Endometrial microvascular endothelial cells (primary cell): ENCODE results near the gene KATNB1. TPM values are rescaled to one million over a fixed set of nuclear protein-coding genes. Genes with fewer than 3 reads are reported as not detected.
"Not testable (repeated sequence)": the region's sequence is repeated elsewhere in the genome, so short reads cannot be mapped to it uniquely, and the experiment has no call there.

ENCODE experiments used
- in situ Hi-C: cut with HindIII; loops from 2 replicates; pipeline ENCODE4 v1.10.0; 2017; ENCODE audit warnings: low sequenced_read_pairs, low pct_unique_long_range_greater_than_20kb; ENCODE audit errors: inconsistent ontology term
- total RNA-seq: library from RNA; depleted of rRNA; stranded (reverse); fragments of >200 nt; gene quantifications from one replicate; pipeline ENCODE4 v1.2.3, GENCODE V29; 2015; ENCODE audit errors: inconsistent ontology term

KATNB1 gene
- total RNA-seq, 1 donor from 2014 or later: 43.4 TPM

GRCh38 chr16:57779836-57780235, 44.3 kb downstream of the KATNB1 start:
- in situ Hi-C loops: not testable (repeated sequence)

DNA sequence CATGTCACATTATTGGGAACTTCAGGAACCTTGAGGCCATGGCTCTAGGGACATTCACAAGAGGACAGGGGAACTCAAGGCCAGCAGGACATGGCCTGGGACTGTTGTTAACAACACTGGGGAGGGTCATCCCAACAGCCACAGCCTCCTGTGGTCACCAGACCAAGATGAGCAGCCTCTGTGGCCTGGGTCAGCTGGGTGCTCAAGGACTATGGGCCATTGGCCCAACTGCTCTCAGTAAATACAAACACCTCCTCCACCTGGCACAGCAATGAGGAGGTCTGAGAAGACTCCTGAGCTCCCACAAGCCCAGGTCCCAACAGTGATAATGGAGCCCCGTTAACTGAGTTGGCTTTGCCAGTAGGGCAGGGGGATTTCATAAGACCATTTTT, 45.8 kb downstream of the KATNB1 start:
- in situ Hi-C loops: no loop called here

- in situ Hi-C loops: no loop called here
Observed at GRCh38 chr16:57781741-57782606, 46.4 kb downstream of the KATNB1 start.

GRCh38 chr16:57782607-57783055, 47.1 kb downstream of the KATNB1 start:
- in situ Hi-C loops: not testable (repeated sequence)

- in situ Hi-C loops: no loop called here
Observed at GRCh38 chr16:57783116-57783515, 47.5 kb downstream of the KATNB1 start.

DNA sequence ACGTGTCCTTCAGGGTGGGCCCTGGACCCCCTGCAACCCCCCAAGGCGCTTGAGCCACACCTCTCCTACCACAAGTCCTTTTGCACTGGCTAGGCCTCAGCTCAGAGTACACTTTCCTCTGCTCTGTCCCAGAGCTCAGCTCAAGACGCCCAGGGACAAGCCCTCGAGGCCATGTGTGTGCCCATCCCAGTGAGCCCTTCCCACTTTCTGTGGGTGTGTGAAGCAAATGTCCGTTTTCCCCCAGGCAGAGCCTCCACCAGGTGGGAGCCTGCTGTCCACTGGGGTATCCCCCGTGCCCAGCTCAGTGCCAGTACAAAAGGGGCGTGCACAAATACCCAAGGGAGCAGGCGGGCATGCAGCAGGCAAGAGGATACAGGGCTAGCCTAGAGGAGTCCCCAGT, 48.3 kb downstream of the KATNB1 start:
- in situ Hi-C loops: no loop called here

DNA sequence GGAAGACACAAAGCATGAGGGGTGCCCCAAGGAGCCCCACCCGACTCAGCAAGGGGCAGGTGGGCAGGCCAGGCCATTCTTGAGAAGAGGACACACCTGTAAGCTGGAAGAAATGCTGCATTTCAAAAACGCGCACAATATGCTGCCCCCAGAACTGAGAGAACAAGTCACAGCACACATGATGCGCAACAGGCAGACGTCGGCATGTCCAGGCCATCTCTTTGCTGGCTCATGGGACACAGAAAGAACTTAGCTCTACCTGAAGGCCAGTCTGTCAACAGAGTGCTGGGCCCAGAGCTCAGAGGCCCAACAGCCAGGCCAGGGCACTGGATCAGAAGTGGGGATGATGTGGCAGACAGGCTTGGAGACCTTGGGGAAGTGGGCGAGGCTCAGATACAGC, 48.8 kb downstream of the KATNB1 start:
- in situ Hi-C loops: no loop called here

DNA sequence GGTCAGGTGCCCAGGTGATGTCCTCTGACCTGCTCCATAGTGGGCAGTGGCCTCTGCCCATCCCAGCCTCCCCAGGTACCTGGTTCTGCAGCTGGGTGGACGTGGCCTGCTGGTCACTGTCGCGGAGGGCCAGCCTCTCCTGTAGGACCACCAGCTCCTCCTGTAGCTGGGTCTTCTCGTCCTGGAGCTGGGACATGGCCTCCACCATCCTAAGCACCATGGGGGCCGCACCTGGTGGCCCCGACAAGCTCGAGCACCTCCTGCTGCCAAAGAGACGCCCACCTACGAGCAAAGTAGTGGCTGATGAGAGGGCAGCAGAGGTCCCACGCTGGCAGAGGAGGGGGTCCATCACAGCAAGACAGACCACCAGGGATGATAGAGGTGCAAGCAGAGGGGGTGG, 49.8 kb downstream of the KATNB1 start:
- in situ Hi-C loops: no loop called here

GRCh38 chr16:57785924-57786323, 50.4 kb downstream of the KATNB1 start:
- in situ Hi-C loops: no loop called here

DNA sequence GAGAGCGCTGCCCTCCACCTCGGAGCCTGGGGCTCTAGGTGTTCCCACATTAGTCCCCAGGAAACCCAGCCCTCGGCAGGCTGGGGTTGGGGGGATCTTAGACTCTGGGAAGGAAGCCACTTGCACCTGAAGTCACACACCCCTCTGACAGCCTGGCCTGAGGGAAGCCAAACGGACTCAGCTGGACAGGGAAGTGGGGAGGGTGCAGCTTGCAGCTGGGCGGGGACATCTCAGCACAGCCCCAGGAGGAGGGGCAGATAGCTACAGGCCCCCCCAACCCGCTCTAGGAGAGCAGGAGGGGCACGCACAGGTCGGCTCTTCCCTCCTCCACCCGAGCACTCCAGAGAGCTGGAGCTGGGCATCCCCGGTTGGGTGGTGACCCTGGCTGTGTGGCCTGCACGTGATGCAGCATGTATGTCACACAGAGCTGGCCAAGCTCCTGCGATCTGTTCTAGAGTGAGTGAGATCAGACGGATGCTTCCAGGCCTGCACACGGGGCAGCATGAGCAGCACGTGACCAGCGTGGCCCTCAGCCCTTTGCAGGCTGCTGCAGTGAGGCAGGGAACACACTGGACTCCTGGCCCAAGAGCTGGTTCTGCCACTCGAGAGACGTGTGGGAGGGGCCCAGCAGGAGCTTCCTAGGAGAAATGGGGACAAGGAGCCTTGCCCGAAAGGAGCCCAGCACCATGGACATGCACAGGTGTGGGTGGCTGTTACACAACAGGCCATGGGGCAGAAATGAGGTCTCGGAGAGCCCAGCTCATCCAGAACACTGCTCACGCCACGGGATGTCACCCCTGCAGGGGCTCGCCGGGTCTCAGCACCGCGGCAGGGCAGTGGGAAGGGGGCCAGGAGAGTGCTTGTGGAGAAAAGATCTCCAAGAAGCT, 51.3 kb downstream of the KATNB1 start:
- in situ Hi-C loops: no loop called here

DNA sequence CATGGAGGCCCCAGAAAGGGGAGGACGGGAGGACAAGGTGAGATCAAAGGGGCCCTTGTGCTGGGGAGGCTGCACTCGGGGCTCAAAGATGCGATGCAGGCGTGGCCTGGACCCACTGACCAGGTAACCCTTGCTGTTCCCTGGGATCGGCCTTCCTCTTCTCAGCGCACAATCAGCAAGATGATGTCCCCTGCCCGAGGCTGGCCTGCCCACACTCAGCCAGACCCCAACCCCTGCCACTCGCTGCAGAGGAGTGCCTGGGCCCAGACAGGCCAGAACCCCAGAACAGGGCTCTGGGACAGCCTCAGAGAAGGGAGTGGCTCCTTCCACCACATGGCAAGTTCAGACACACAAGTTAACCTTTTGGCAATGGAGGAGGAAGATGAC, 51.9 kb downstream of the KATNB1 start:
- in situ Hi-C loops: no loop called here

- in situ Hi-C loops: no loop called here
Observed at GRCh38 chr16:57788252-57788841, 52.8 kb downstream of the KATNB1 start.

- in situ Hi-C loops: no loop called here
Observed at GRCh38 chr16:57788951-57789350, 53.4 kb downstream of the KATNB1 start.

DNA sequence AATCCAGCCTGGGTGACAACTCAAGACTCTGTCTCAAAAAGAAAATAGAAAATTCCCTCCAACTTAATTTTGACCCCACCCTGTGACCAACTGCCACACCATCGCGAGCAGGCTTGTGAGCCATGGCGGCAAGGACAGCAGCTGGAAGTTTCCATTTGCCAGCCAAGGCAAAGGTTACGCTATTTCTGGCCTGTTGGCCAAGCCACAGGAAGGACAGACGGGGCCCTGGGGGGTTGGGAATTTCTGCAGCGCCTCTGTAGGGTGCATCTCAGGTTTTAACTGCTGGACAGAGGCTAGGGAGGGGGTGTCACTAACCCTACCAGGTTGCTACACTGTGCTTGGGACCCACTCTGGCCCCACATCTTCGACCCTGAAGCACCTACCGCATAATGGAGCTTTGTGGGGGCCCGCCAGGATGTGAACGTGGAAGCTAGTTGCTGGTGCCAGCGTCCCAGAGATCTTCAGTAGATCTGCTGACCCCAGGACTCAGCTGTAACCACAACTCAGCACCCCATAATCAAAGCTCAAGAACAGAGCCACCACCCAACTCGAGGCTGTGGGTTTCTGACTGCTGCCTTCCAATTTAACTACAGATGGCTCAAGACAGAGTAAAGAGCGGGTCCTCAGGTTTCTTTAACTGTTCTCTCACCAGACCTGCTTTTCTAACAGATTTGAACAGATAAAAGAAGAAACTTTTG, 55.8 kb downstream of the KATNB1 start:
- in situ Hi-C loops: no loop called here

DNA sequence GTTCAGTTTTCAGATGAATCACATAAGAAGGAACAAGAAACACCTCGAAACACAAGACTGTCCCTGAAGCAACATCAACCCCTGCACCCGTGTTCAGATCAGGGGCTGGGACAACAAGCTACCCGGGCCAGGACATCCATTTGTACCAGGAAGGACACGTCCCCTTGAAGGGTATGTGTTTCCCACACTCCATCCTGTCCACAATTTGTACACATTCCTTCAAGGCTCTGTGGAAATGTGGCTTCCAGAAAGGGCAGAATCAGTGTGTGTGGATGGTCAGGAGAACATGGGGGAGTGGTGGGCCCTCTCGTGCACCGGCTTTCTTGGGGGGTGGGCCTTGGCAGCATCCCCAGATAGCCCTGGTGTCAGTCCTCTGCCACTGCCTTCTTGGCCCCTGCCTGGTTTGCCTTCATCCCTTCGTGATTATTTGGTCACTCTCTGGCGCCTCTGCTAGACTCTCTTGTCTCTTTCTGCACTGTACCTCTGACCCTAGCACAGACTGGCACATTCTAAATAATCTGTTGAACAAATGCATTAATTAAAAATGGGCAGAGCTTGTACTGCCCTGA, 56.4 kb downstream of the KATNB1 start:
- in situ Hi-C loops: no loop called here

DNA sequence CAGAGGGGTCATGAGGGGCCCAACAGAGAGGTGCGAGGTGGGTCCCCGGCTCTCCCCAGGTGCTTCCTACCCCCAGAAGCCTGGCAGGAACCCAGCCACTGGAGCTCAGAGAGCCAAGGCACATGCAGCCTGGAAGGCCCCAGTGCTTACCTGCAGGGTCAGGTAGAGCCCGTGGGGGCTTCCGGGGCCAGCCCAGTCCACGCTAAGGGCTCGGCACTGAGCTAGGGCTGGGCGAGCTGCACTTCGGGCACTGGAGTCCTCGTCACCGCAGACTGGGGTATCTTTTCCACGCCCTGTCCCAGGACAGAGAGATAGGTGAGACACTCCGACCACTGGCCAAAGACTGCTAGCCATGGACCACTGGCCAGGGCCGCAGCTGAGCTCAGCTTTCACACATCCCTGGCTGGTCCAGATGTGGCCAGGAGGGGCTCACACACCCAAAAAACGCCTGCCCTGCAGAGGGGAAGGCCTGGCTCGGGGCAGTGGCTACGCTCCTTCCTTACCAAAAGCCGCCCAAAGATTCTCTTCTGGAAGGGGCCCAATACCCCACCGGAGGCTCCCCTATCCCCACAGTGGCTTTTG, 59.4 kb downstream of the KATNB1 start:
- in situ Hi-C loops: no loop called here

DNA sequence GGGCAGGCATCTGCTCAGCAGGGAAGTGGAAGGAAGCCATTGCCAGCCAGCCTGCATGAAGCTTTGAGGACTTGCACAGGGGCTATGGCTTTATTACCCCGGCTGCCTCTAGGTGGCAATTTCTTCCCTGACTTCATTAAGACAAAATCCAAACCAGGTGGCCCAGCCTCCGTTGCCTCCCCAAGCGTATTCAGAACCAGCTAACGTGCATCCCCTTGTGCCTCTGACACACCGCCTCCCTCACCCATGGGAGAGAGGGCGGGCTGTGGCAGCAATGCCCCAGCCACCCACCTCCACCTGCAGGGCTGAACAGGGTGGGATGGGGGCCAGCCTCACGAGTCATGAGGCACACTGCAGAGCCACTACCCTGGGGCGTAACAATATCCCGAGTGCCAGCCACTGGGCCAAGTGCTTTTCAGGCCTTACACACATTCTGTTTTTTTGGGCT, 59.9 kb downstream of the KATNB1 start:
- in situ Hi-C loops: no loop called here

DNA sequence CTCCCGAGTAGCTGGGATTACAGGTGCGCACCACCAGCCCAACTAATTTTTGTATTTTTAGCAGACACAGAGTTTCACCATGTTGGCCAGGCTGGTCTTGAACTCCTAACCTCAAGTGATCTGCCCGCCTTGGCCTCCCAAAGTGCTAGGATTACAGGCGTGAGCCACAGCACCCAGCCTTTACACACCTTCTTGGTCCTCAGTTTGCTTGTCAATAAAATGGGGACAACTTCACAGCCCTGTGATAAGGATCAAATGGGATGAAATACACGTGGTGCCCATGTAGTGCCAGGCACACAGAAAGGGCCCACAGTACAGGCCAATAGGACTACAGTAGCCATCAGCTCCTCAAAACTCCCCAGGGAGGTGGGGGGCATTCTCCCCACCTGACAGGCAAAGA, 60.4 kb downstream of the KATNB1 start:
- in situ Hi-C loops: not testable (repeated sequence)
